Pancreas (tissue), 10 donors: Measurements from ENCODE around the gene NECAB3. TPM values are rescaled to one million over a fixed set of nuclear protein-coding genes. Genes with fewer than 3 reads are reported as not detected.

Experiments
- ATAC-seq, 4 donors: fragments of 200-7000 bp; cut with Tn5 transposase; one replicate each; pipeline versions ENCODE4 v1.8.0 to v1.9.1; 2020; ENCODE audit warnings: mild to moderate bottlenecking in 4 of 4, moderate library complexity in 4 of 4
- DNase-seq, 6 donors: peaks; one replicate each; pipeline ENCODE4 v3.0.0-alpha.2; 2020
- FAIRE-seq: peaks from 2 replicates; lab custom pipeline; 2012; peaks lifted over from hg19 to GRCh38; lab: Jason Lieb, UNC
- H3K27ac ChIP-seq, 4 donors: fragments of 200-600 bp; sonication (generic); 1 replicate in 3 of 4; 2 replicates in 1 of 4; pipeline versions ENCODE4 v1.5.0 to v1.8.0; 2020
- H3K27me3 ChIP-seq, 4 donors: fragments of 200-600 bp; one replicate each; pipeline ENCODE4 v1.8.0; 2021
- H3K36me3 ChIP-seq, 3 donors: fragments of 200-600 bp; sonication (generic) in 1 of 3; one replicate each; pipeline versions ENCODE4 v1.5.0 to v1.8.0; 2020 to 2021
- H3K4me1 ChIP-seq, 3 donors: fragments of 200-600 bp; one replicate each; pipeline ENCODE4 v1.8.0; 2021
- H3K4me3 ChIP-seq, 4 donors: fragments of 200-600 bp; sonication (generic) in 2 of 4; one replicate each; pipeline versions ENCODE4 v1.5.0 to v1.8.0; 2020 to 2021
- H3K9me3 ChIP-seq, 4 donors: fragments of 200-600 bp; one replicate each; pipeline ENCODE4 v1.8.0; 2021
- CTCF ChIP-seq, 4 donors: fragments of 200-600 bp; sonication (generic) in 3 of 4; IDR thresholded peaks; one replicate each; pipeline versions ENCODE4 v1.5.0 to v1.8.0; 2021; ENCODE audit warnings: antibody characterized with exemption in 4 of 4
- WGBS, 2 donors: extraction: QIAGEN DNeasy Blood & Tissue Kit; methylation state at CpG; one replicate each; pipeline ENCODE4 v1.1.7; 2013; 5-methylcytosine and 5-hydroxymethylcytosine counted together
- intact Hi-C, 3 donors: fragments of 100-400 bp; cut with DNase I; formaldehyde crosslinking; loops; one replicate each; pipeline versions ENCODE4 v1.11.1 to v1.14.2; 2022
- polyA plus RNA-seq, 2 donors: library from polyadenylated mRNA; stranded (reverse); fragments of 200-250 nt; gene quantifications; one replicate each; pipeline ENCODE4 v1.2.3, GENCODE V29; 2013
- total RNA-seq, 6 donors: library from RNA; stranded (reverse); fragmentation: NEBNext Ultra II Directional in 4 of 6; extraction: Animal tissue kit (Norgen Biotek cat#: 25700) in 4 of 6; gene quantifications; one replicate each; pipeline versions ENCODE4 v1.2.1 to v1.2.4, GENCODE V29; 2021 to 2023
- donor health status: healthy with polysubstance abuse.
- donor health status: DM: no; HTN: no; CAD: no; lungs with moderate emphysema.
- donor health status: DM: no; HTN: no; CAD: no.
- donor health status: control.
- donor health status: control.
- donor health status: Bipolar disorder and iron deficiency.
- donor health status: DM: yes; HTN: yes; CAD: no.
- donor health status: DM: no; HTN: no; CAD: no.
- donor health status: DM: no; HTN: no; CAD: no.
- donor health status: DM: yes; HTN: yes; CAD: no.

Gene NECAB3
- total and polyA plus RNA-seq, 8 donors = 15.8 to 40.0 (median 19.5) TPM

- Histone ChIP-seq H3K36me3 (peaks cover 0 to 7% (median 0%) of the 10 kb centered on the region in 3 donors), H3K4me1 (peaks cover 21 to 27% (median 27%) of the 10 kb centered on the region in 3 donors), H3K4me3 (no peak overlapping the region), H3K9me3 (no peaks in the 10 kb centered on the region), H3K27ac (peak overlapping the region; percentile 77 to 91 (median 82)), H3K27me3 (no peaks in the 10 kb centered on the region)
- DNase-seq = peak; percentile 97 to 99 (median 98)
- peak; percentile 89 to 94 (median 91) for ATAC-seq
- 25 to 29% methylated on average over 11 of the region's 11 CpGs for WGBS, 2 donors
- no peak for TF ChIP-seq CTCF (IDR thresholded peaks at IDR 0.05)
- no peak for FAIRE-seq
- intact Hi-C loops = no loop called here
These were observed 20.2 kb downstream of the NECAB3 start for GRCh38 chr20:33653900-33654596.

DNA sequence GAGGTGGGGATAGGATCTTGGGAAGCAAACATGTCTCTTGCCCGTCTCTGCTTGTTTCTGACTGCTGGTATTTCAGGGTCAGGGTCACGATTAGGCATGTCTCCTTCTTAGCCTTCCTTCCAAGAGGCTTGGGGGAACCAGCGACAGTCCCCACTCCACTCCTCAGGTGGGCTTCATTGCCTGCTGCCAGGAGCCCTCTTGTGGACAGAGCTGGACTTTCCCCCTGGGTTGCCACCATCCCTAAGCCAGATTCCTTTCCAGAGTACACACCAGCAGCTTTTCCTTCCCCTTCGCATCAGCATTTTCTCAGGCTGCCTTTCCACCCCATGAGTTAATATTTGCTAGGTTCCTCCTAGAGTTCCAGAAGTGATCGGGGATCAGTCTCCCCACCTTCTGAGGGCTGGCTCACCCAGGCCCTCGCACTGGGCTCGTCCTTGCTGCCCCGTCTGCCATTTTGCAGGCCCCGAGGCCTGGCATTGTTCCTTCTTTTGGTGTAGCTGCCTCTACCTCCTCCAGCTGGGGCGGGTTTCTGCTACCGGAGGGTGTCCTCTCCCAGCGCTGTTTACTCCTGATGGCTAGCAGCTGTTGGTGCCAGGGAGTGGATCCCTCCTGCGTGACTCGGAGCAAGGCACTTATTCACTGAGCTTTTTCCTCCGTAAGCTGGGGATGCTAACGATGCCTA lies 20.9 kb downstream of the NECAB3 start:
- Histone ChIP-seq H3K27me3 (no peaks in the 10 kb centered on the region), H3K27ac (peak overlapping the region; percentile 77 to 91 (median 82)), H3K36me3 (peaks cover 0 to 7% (median 0%) of the 10 kb centered on the region in 3 donors), H3K9me3 (no peaks in the 10 kb centered on the region), H3K4me1 (peaks cover 25 to 34% (median 33%) of the 10 kb centered on the region in 3 donors), H3K4me3 (no peak overlapping the region)
- intact Hi-C loops = no loop called here
- DNase-seq = peak in 4 of 6 donors; percentile 69 to 71 (median 70)
- FAIRE-seq = no peak
- TF ChIP-seq CTCF (IDR thresholded peaks at IDR 0.05) = peak; percentile 34 to 70 (median 60)
- peak; percentile 61 to 79 (median 70) for ATAC-seq
- 29 to 33% methylated on average over 16 of the region's 16 CpGs for WGBS, 2 donors

DNA sequence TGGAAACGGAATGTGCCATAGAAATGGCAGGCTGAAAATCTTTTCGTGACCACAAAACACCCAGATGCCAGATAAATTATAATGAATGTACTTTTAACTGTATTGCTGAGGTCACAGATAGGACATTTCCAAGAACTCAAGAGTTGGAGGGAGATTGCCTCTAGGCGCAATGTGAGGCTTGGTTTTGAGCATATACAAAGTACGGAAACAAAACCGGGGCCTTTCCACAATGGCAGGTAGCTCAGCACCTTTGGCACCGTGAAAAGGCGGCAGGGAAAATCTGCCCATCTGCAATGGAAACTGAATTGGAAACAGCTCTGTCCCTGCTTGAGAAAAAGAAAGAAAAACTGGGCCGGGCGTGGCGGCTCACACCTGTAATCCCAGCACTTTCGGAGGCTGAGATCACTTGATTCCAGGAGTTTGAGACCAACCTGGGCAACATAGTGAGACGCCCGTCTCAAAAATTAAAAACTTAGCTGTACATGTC lies 22.6 kb downstream of the NECAB3 start:
- Histone ChIP-seq H3K4me1 (peaks cover 32 to 40% (median 40%) of the 10 kb centered on the region in 3 donors), H3K27ac (no peak overlapping the region), H3K4me3 (no peak overlapping the region), H3K9me3 (no peaks in the 10 kb centered on the region), H3K36me3 (no peaks in the 10 kb centered on the region), H3K27me3 (no peaks in the 10 kb centered on the region)
- ATAC-seq = no peak
- FAIRE-seq = no peak
- DNase-seq = no peak
- TF ChIP-seq CTCF (IDR thresholded peaks at IDR 0.05) = no peak
- intact Hi-C loops = no loop called here
- 79 to 81% methylated on average over 13 of the region's 13 CpGs for WGBS, 2 donors

GRCh38 chr20:33650753-33651561 lies 23.3 kb downstream of the NECAB3 start:
- Histone ChIP-seq H3K4me1 (peaks cover 32 to 40% (median 40%) of the 10 kb centered on the region in 3 donors), H3K4me3 (no peak overlapping the region), H3K9me3 (no peaks in the 10 kb centered on the region), H3K36me3 (no peaks in the 10 kb centered on the region), H3K27me3 (no peaks in the 10 kb centered on the region), H3K27ac (no peak overlapping the region)
- no peak for TF ChIP-seq CTCF (IDR thresholded peaks at IDR 0.05)
- FAIRE-seq = no peak
- 69 to 75% methylated on average over 10 of the region's 10 CpGs for WGBS, 2 donors
- intact Hi-C loops = no loop called here
- ATAC-seq = no peak
- peak in 3 of 6 donors; percentile 23 to 39 (median 33) for DNase-seq
